CD4-positive, alpha-beta T cell treated with Interleukin-6 at 100 ng/mL for 8 hours (primary cell): ENCODE results near the gene TAF12.
A peak's percentile ranks its signal among the peaks of the same experiment; 100 is the strongest.
"Not testable (repeated sequence)": the region's sequence is repeated elsewhere in the genome, so short reads cannot be mapped to it uniquely, and the experiment has no call there.

ENCODE experiments used
- DNase-seq: peaks from one replicate; pipeline ENCODE4 v3.0.0-alpha.2; 2020; ENCODE audit warnings: mixed read lengths, low spot score

TAF12 gene

GRCh38 chr1:28642847-28643635 lies at the start of gene TAF12:
Gene TAF12, minus strand, starts transcription at chr1:28643067. Its CDS starts 20,986 bp downstream, at chr1:28622081.
- peak; percentile 94 for DNase-seq

GRCh38 chr1:28691627-28692026 lies 48.8 kb upstream of the TAF12 start:
- DNase-seq = not testable (repeated sequence)

- no peak for DNase-seq
Observed at GRCh38 chr1:28684937-28685336, 42.1 kb upstream of the TAF12 start.

GRCh38 chr1:28682840-28683239 lies 40.0 kb upstream of the TAF12 start:
- DNase-seq = no peak

GRCh38 chr1:28680151-28680550 lies 37.3 kb upstream of the TAF12 start:
- no peak for DNase-seq

GRCh38 chr1:28675924-28676257 lies 33.0 kb upstream of the TAF12 start:
- no peak for DNase-seq

GRCh38 chr1:28672971-28673370 lies 30.1 kb upstream of the TAF12 start:
- DNase-seq = not testable (repeated sequence)

- no peak for DNase-seq
Observed at GRCh38 chr1:28671254-28671780, 28.4 kb upstream of the TAF12 start.

- peak; percentile 12 for DNase-seq
Observed at GRCh38 chr1:28668956-28669723, 26.3 kb upstream of the TAF12 start.

GRCh38 chr1:28668191-28668955 lies 25.5 kb upstream of the TAF12 start, which contains the start of gene GMEB1:
Gene GMEB1, plus strand, starts transcription at chr1:28668784. Its CDS starts 14,829 bp downstream, at chr1:28683613.
- peak; percentile 85 for DNase-seq

GRCh38 chr1:28666806-28667205 lies 23.9 kb upstream of the TAF12 start:
- DNase-seq = no peak

GRCh38 chr1:28663871-28664470 lies 21.1 kb upstream of the TAF12 start:
- no peak for DNase-seq

GRCh38 chr1:28656335-28656734 lies 13.5 kb upstream of the TAF12 start:
- DNase-seq = no peak

- DNase-seq = not testable (repeated sequence)
Observed at GRCh38 chr1:28655448-28656311, 12.8 kb upstream of the TAF12 start.

- peak; percentile 10 for DNase-seq
Observed at GRCh38 chr1:28653870-28654269, 11.0 kb upstream of the TAF12 start.

- DNase-seq = not testable (repeated sequence)
Observed at GRCh38 chr1:28653063-28653462, 10.2 kb upstream of the TAF12 start.

GRCh38 chr1:28648474-28649198 lies 5.8 kb upstream of the TAF12 start, which contains the start of gene RNU11:
Gene RNU11, plus strand, starts transcription at chr1:28648600.
- DNase-seq = peak; percentile 90

- peak; percentile 94 for DNase-seq
Observed at GRCh38 chr1:28648008-28648473, 5.2 kb upstream of the TAF12 start.

GRCh38 chr1:28646040-28646439 lies 3.2 kb upstream of the TAF12 start:
- no peak for DNase-seq

GRCh38 chr1:28645406-28645805 lies 2.5 kb upstream of the TAF12 start:
- DNase-seq = not testable (repeated sequence)
